Neural cell (in vitro differentiated cells): ENCODE measurements around the gene TTR.
A peak's percentile ranks its signal among the peaks of the same experiment; 100 is the strongest.

ENCODE experiments used
- EP300 ChIP-seq: fragments of 450-650 bp; conservative IDR thresholded peaks from 2 replicates; pipeline ENCODE4 v1.6.1; 2014; ENCODE audit warnings: antibody characterized with exemption, mild to moderate bottlenecking, moderate library complexity; ENCODE audit not compliant: poor library complexity, severe bottlenecking
- EZH2 ChIP-seq: fragments of 200-600, 300-800 bp; shearing (Covaris generic), sonication (generic); IDR thresholded peaks from 2 replicates; pipeline ENCODE4 v1.6.1; 2014; ENCODE audit warnings: antibody characterized with exemption, low read length, borderline replicate concordance, mild to moderate bottlenecking; ENCODE audit not compliant: insufficient read depth, poor library complexity, severe bottlenecking
- TAF1 ChIP-seq: IDR thresholded peaks from 2 replicates; pipeline ENCODE4 v1.6.1; 2012; ENCODE audit warnings: low read depth
- TF ChIP-seq, protein P1 (sequence below): fragments of 450-650 bp; IDR thresholded peaks from 2 replicates; pipeline ENCODE4 v1.5.1; 2014; ENCODE audit warnings: antibody characterized with exemption, mild to moderate bottlenecking, moderate library complexity; ENCODE audit not compliant: poor library complexity, severe bottlenecking

DNA sequence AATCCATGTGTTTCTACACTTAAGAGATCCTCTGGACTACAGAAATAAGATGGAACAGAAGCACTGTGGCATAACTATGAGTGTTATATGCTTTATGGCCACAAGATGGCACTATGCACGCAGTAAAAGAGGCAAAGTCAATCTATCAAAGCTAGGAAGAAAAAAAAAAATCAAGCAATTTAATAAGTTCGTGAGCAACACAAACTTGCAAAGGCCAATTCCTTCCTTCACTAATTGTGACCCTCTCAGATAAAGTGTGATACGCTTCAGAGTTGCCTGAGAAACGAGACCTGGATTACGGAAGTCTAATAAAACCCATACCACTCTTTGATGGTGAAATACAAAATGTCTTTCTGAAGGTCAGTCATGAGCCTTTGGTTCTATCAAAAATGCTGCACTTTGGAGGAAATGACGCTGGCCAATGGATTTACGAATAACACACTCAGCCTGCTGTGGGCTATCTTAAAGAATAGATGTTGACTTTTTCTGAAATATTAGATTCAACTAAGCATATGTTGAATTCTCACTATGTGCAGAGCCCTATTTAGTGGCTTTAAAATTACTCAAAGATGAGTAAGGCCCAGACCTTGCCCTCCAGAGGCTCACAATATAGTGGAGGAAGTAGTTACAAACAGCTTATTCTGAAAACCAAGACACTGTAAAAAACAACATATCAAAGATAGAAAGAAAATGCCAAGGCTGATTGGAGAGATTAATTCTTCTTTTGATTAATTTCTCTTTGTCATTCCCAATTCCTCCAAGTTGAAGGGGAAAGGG is 35.5 kb upstream of the TTR start:
- TF ChIP-seq, protein P1, sequence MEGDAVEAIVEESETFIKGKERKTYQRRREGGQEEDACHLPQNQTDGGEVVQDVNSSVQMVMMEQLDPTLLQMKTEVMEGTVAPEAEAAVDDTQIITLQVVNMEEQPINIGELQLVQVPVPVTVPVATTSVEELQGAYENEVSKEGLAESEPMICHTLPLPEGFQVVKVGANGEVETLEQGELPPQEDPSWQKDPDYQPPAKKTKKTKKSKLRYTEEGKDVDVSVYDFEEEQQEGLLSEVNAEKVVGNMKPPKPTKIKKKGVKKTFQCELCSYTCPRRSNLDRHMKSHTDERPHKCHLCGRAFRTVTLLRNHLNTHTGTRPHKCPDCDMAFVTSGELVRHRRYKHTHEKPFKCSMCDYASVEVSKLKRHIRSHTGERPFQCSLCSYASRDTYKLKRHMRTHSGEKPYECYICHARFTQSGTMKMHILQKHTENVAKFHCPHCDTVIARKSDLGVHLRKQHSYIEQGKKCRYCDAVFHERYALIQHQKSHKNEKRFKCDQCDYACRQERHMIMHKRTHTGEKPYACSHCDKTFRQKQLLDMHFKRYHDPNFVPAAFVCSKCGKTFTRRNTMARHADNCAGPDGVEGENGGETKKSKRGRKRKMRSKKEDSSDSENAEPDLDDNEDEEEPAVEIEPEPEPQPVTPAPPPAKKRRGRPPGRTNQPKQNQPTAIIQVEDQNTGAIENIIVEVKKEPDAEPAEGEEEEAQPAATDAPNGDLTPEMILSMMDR: peak; percentile 95
- TF ChIP-seq TAF1 (no peak), EP300 (no peak), EZH2 (no peak)
